Hematopoietic multipotent progenitor cell treated with erythropoietin and hydrocortisone succinate and interleukin-3 and kit ligand, for 17 days (in vitro differentiated cells): ENCODE measurements around the gene FRY.

Experiments used
- DNase-seq: peaks from one replicate; pipeline ENCODE4 v3.0.0-alpha.2; 2015; ENCODE audit warnings: low spot score

Gene FRY

GRCh38 chr13:32262619-32263018 lies 231.0 kb downstream of the FRY start:
- no peak for DNase-seq

- DNase-seq = no peak
These were observed 232.8 kb downstream of the FRY start for GRCh38 chr13:32264407-32264806.

- DNase-seq = no peak
These were observed 234.2 kb downstream of the FRY start for GRCh38 chr13:32265726-32266125.

GRCh38 chr13:32266130-32266529 lies 234.6 kb downstream of the FRY start:
- no peak for DNase-seq

- peak; percentile 20 for DNase-seq
These were observed 236.4 kb downstream of the FRY start for GRCh38 chr13:32267836-32268439.

- DNase-seq = no peak
These were observed 240.6 kb downstream of the FRY start for GRCh38 chr13:32272021-32272683.

GRCh38 chr13:32277839-32278238 lies 246.3 kb downstream of the FRY start:
- no peak for DNase-seq

GRCh38 chr13:32278426-32278825 lies 246.9 kb downstream of the FRY start:
- no peak for DNase-seq

- DNase-seq = no peak
These were observed 249.5 kb downstream of the FRY start for GRCh38 chr13:32281096-32281495.

GRCh38 chr13:32282096-32282711 lies 250.6 kb downstream of the FRY start:
- DNase-seq = no peak

- DNase-seq = no peak
These were observed 253.5 kb downstream of the FRY start for GRCh38 chr13:32284927-32285632.

GRCh38 chr13:32285633-32285965 lies 254.0 kb downstream of the FRY start:
- no peak for DNase-seq

GRCh38 chr13:32297206-32297605 lies 265.6 kb downstream of the FRY start:
- DNase-seq = no peak

GRCh38 chr13:32298695-32299094 lies 267.1 kb downstream of the FRY start:
- DNase-seq = no peak

GRCh38 chr13:32299893-32300292 lies 268.3 kb downstream of the FRY start:
- no peak for DNase-seq

- no peak for DNase-seq
These were observed 268.8 kb downstream of the FRY start for GRCh38 chr13:32300406-32300805.

GRCh38 chr13:32300920-32301319 lies 269.3 kb downstream of the FRY start:
- DNase-seq = no peak

GRCh38 chr13:32302461-32302860 lies 270.9 kb downstream of the FRY start:
- no peak for DNase-seq

- DNase-seq = no peak
These were observed 274.1 kb downstream of the FRY start for GRCh38 chr13:32305646-32306045.

GRCh38 chr13:32309312-32310133 lies 277.9 kb downstream of the FRY start:
- no peak for DNase-seq

GRCh38 chr13:32310134-32310706 lies 278.6 kb downstream of the FRY start:
- peak; percentile 55 for DNase-seq
